Endothelial cell of umbilical vein (primary cell): ENCODE data around the gene ZNF740. TPM values are rescaled to one million over a fixed set of nuclear protein-coding genes. Genes with fewer than 3 reads are reported as not detected.

Source experiments
- BruUV-seq: library from RNA; stranded (reverse); fragments of 400-500 nt; replicated peaks from 2 replicates; lab custom pipeline; 2021; lab: Mats Ljungman, UMichigan
- CTCF ChIA-PET: fragments of 300-600, 350-600 bp; sonication (Branson Sonifier 250); formaldehyde crosslinking; loops from one replicate; lab custom pipeline; 2021; ENCODE audit warnings: antibody characterized with exemption, inconsistent platforms; lab: Charles Lee
- POLR2A ChIA-PET: fragments of 300-600, 350-600 bp; sonication (Branson Sonifier 250); formaldehyde crosslinking; loops from one replicate; lab custom pipeline; 2021; ENCODE audit warnings: antibody characterized with exemption, inconsistent platforms; lab: Charles Lee
- DNase-seq: peaks from one replicate; pipeline ENCODE4 v3.0.0-alpha.2; 2011; ENCODE audit warnings: low read depth, low spot score
- FAIRE-seq: peaks from 2 replicates; lab custom pipeline; 2011; peaks lifted over from hg19 to GRCh38; lab: Jason Lieb, UNC
- H2AFZ ChIP-seq: 2 replicates; pipeline ENCODE4 v1.6.0; 2012; ENCODE audit warnings: low read depth, low read length, control low read depth, inconsistent platforms
- H3K27ac ChIP-seq: 2 replicates; pipeline ENCODE4 v1.5.1; 2011; ENCODE audit warnings: low read depth, mild to moderate bottlenecking, control low read depth, low read length, moderate library complexity; ENCODE audit not compliant: insufficient read depth
- H3K27me3 ChIP-seq, 2 experiments: 2 replicates each; pipeline versions ENCODE4 v1.6.0 to v1.6.1; 2011; ENCODE audit warnings: low read length in 2 of 2, mixed read lengths in 1 of 2; ENCODE audit not compliant: control insufficient read depth in 2 of 2, insufficient read depth in 2 of 2
- H3K36me3 ChIP-seq, 2 experiments: 2 replicates in 1 of 2; 3 replicates in 1 of 2; pipeline ENCODE4 v1.5.1; 2011; ENCODE audit warnings: low read length in 2 of 2, mild to moderate bottlenecking in 1 of 2, moderate library complexity in 1 of 2; ENCODE audit not compliant: control insufficient read depth in 2 of 2, insufficient read depth in 2 of 2; ENCODE audit errors: extremely low read depth in 1 of 2
- H3K4me1 ChIP-seq: 3 replicates; pipeline ENCODE4 v1.5.1; 2011; ENCODE audit warnings: mild to moderate bottlenecking, low read length; ENCODE audit not compliant: control insufficient read depth, insufficient read depth; ENCODE audit errors: extremely low read depth
- H3K4me2 ChIP-seq: 2 replicates; pipeline ENCODE4 v1.6.1; 2011; ENCODE audit warnings: low read length, control low read depth, mixed read lengths; ENCODE audit not compliant: insufficient read depth
- H3K4me3 ChIP-seq, 3 experiments: fragments of 200-600 bp in 1 of 3; sonication (generic), shearing (Covaris generic) in 1 of 3; replicated peaks in 1 of 3; 2 replicates each; pipeline ENCODE4 v1.5.1; 2011 to 2016; ENCODE audit warnings: control low read depth in 3 of 3, low read length in 3 of 3, mild to moderate bottlenecking in 2 of 3, inconsistent platforms in 1 of 3, low read depth in 1 of 3, moderate library complexity in 1 of 3; ENCODE audit not compliant: insufficient read depth in 1 of 3
- H3K79me2 ChIP-seq: 2 replicates; pipeline ENCODE4 v1.6.0; 2012; ENCODE audit warnings: low read length, inconsistent platforms; ENCODE audit not compliant: control insufficient read depth, insufficient read depth
- H3K9ac ChIP-seq: replicated peaks from 2 replicates; pipeline ENCODE3; 2011; ENCODE audit warnings: low read length, control low read depth; ENCODE audit not compliant: insufficient read depth; ENCODE audit errors: extremely low read depth
- H3K9me1 ChIP-seq: replicated peaks from 3 replicates; pipeline ENCODE4 v1.6.0; 2011; ENCODE audit warnings: mild to moderate bottlenecking, low read length; ENCODE audit not compliant: control insufficient read depth, insufficient read depth; ENCODE audit errors: extremely low read depth
- H3K9me3 ChIP-seq: replicated peaks from 2 replicates; pipeline ENCODE4 v1.5.1; 2012; ENCODE audit warnings: low read length, inconsistent platforms; ENCODE audit not compliant: control insufficient read depth, insufficient read depth
- H4K20me1 ChIP-seq: replicated peaks from 2 replicates; pipeline ENCODE3; 2011; ENCODE audit warnings: mild to moderate bottlenecking, low read length; ENCODE audit not compliant: control insufficient read depth, insufficient read depth; ENCODE audit errors: extremely low read depth
- CTCF ChIP-seq, 2 donors: IDR thresholded peaks; 1 replicate in 1 of 2; 2 replicates in 1 of 2; pipeline ENCODE4 v1.5.1; 2011; ENCODE audit warnings: low read length in 2 of 2, mild to moderate bottlenecking in 2 of 2, moderate library complexity in 2 of 2, control low read depth in 1 of 2, inconsistent platforms in 1 of 2, low read depth in 1 of 2; ENCODE audit not compliant: insufficient read depth in 1 of 2; ENCODE audit errors: extremely low read depth in 1 of 2
- EZH2 ChIP-seq: IDR thresholded peaks from 2 replicates; pipeline ENCODE4 v1.6.1; 2012; ENCODE audit warnings: borderline replicate concordance, low read depth, mild to moderate bottlenecking, moderate library complexity, low read length, inconsistent platforms; ENCODE audit not compliant: severe bottlenecking
- FOS ChIP-seq: IDR thresholded peaks from 2 replicates; pipeline ENCODE4 v1.6.1; 2011; ENCODE audit warnings: mild to moderate bottlenecking, low read length, moderate library complexity, borderline replicate concordance; ENCODE audit not compliant: insufficient read depth
- GATA2 ChIP-seq: IDR thresholded peaks from 2 replicates; pipeline ENCODE4 v1.7.0; 2011; ENCODE audit warnings: low read depth, mild to moderate bottlenecking, moderate library complexity, mixed read lengths, low read length; ENCODE audit not compliant: insufficient read length, insufficient read depth
- JUN ChIP-seq: IDR thresholded peaks from 2 replicates; pipeline ENCODE4 v1.6.1; 2011; ENCODE audit warnings: borderline replicate concordance, low read depth; ENCODE audit not compliant: insufficient read length, insufficient read depth
- MYC ChIP-seq: IDR thresholded peaks from one replicate; pipeline ENCODE4 v1.6.1; 2011; ENCODE audit warnings: mild to moderate bottlenecking, low read depth, low read length
- dilution Hi-C: fragments of 300-500 bp; cut with MboI; formaldehyde crosslinking; loops from one replicate; pipeline ENCODE4 v1.15.0; 2019; ENCODE audit warnings: low sequenced_read_pairs; ENCODE audit not compliant: extremely low pct_ligation_motif_present
- intact Hi-C: fragments of 100-400 bp; cut with micrococcal nuclease; formaldehyde crosslinking; loops from one replicate; pipeline ENCODE4 v1.10.0; 2022
- polyA plus RNA-seq, 4 experiments: library from polyadenylated mRNA; depleted of rRNA in 3 of 4; stranded (reverse) in 3 of 4; unstranded in 1 of 4; fragments of >200 nt; gene quantifications; 2 replicates each; pipeline versions ENCODE4 v1.2.1 to v1.2.3, GENCODE V29; 2011 to 2012; ENCODE audit warnings: missing spikeins in 1 of 4
- total RNA-seq: library from RNA; stranded (reverse); gene quantifications from 2 replicates; pipeline ENCODE4 v1.2.3, GENCODE V29; 2021
- TF ChIP-seq, protein P1 (sequence below): IDR thresholded peaks from 2 replicates; pipeline ENCODE4 v1.6.1; 2011; ENCODE audit not compliant: insufficient read depth, insufficient read length

The ZNF740 gene
- total and polyA plus RNA-seq, 2 donors (not counting 3 experiments of a cell fraction or from before 2014, with no cell fraction given) = 10.5 to 38.1 TPM

- Histone ChIP-seq H3K4me1 (peaks cover 17% of the 10 kb centered on the region), H4K20me1 (no peaks in the 10 kb centered on the region), H3K27me3 (peaks cover 0 to 5% of the 10 kb centered on the region in 2 experiments), H3K27ac (no peak overlapping the region), H3K4me2 (no peak overlapping the region), H3K4me3 (no peak overlapping the region), H2AFZ (no peak overlapping the region), H3K9ac (no peak overlapping the region), H3K79me2 (no peaks in the 10 kb centered on the region), H3K9me3 (no peaks in the 10 kb centered on the region), H3K36me3 (no peaks in the 10 kb centered on the region), H3K9me1 (no peaks in the 10 kb centered on the region)
- POLR2A ChIA-PET = no interaction called here
- dilution Hi-C loops = no loop called here
- intact Hi-C loops = no loop called here
- FAIRE-seq (no peak), DNase-seq (no peak)
- CTCF ChIA-PET = no interaction called here
- BruUV-seq = no TSS peak
- TF ChIP-seq JUN (no peak), CTCF (IDR thresholded peaks at IDR 0.05; ENCODE audit: extremely low read depth in 1 of 2, insufficient read depth in 1 of 2, low read depth in 1 of 2, low read length in 2 of 2) (no peak), FOS (no peak), EZH2 (no peak), GATA2 (no peak), MYC (no peak)
- TF ChIP-seq, protein P1, sequence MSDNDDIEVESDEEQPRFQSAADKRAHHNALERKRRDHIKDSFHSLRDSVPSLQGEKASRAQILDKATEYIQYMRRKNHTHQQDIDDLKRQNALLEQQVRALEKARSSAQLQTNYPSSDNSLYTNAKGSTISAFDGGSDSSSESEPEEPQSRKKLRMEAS = no peak
These were observed 46.3 kb downstream of the ZNF740 start for GRCh38 chr12:53226815-53227214.
